ENCODE measurements around the gene FAM184A.

GRCh38 chr6:118932421-118932820 lies 146.0 kb downstream of the FAM184A start:
- no peak for TF ChIP-seq CTCF (optimal IDR thresholded peaks at IDR 0.05 in 1 of 3, IDR thresholded peaks at IDR 0.05 in 1 of 3, conservative IDR thresholded peaks at IDR 0.05 in 1 of 3; ENCODE audit: extremely low read depth in 1 of 3, insufficient read depth in 2 of 3, low read length in 3 of 3)
- TF ChIP-seq EZH2 (IDR thresholded peaks at IDR 0.05; ENCODE audit: low read length): no peak

All from keratinocyte (primary cell).